HepG2 (cell line): Measurements from ENCODE around the gene HOXC9. TPM values are rescaled to one million over a fixed set of nuclear protein-coding genes. Genes with fewer than 3 reads are reported as not detected.

ENCODE experiments used
- ATAC-seq: fragments of 200-7000 bp; cut with Tn5 transposase; 3 replicates; pipeline ENCODE4 v1.9.1; 2020; ENCODE audit warnings: mild to moderate bottlenecking, moderate library complexity
- BruUV-seq: library from RNA; stranded (reverse); fragments of 400-500 nt; replicated peaks from 2 replicates; lab custom pipeline; 2021; lab: Mats Ljungman, UMichigan
- CTCF ChIA-PET: fragments of 300-600 bp; formaldehyde crosslinking; extraction: SDS; loops from one replicate; lab custom pipeline; 2021; ENCODE audit warnings: low total read pairs, inconsistent platforms, low intra/inter-chr PET ratio; lab: Yijun Ruan, JAX
- POLR2A ChIA-PET: fragments of 350-600 bp; sonication (Branson Sonifier 250); formaldehyde crosslinking; loops from one replicate; lab custom pipeline; 2020; ENCODE audit warnings: antibody characterized with exemption, inconsistent platforms; lab: Yijun Ruan, JAX
- DNase-seq: peaks from one replicate; pipeline ENCODE4 v3.0.0-alpha.2; 2015; ENCODE audit warnings: low spot score
- FAIRE-seq: peaks from 3 replicates; lab custom pipeline; 2011; peaks lifted over from hg19 to GRCh38; lab: Jason Lieb, UNC
- H2AFZ ChIP-seq: one replicate; pipeline ENCODE4 v1.6.1; 2011; ENCODE audit warnings: low read length, inconsistent platforms
- H3K27ac ChIP-seq: fragments of 300-600 bp; 3 replicates; pipeline ENCODE4 v1.8.0; 2011; ENCODE audit warnings: mixed run types, mild to moderate bottlenecking, mixed read lengths, low read length, inconsistent platforms; ENCODE audit not compliant: insufficient read depth; ENCODE audit errors: extremely low read length
- H3K27me3 ChIP-seq, 2 experiments: fragments of 200-600 bp in 1 of 2; 2 replicates in 1 of 2; 3 replicates in 1 of 2; pipeline versions ENCODE4 v1.6.0 to v1.8.0; 2011; ENCODE audit warnings: low read length in 2 of 2, mild to moderate bottlenecking in 2 of 2, moderate library complexity in 2 of 2, inconsistent platforms in 1 of 2; ENCODE audit not compliant: insufficient read depth in 2 of 2, control insufficient read depth in 1 of 2
- H3K36me3 ChIP-seq, 2 experiments: fragments of 200-600 bp in 1 of 2; replicated peaks in 1 of 2; 2 replicates in 1 of 2; 3 replicates in 1 of 2; pipeline versions ENCODE4 v1.5.1 to v1.8.0; 2011; ENCODE audit warnings: low read length in 2 of 2, inconsistent platforms in 1 of 2; ENCODE audit not compliant: insufficient read depth in 2 of 2, control insufficient read depth in 1 of 2
- H3K4me1 ChIP-seq: 2 replicates; pipeline ENCODE4 v1.5.1; 2012; ENCODE audit warnings: low read length, inconsistent platforms; ENCODE audit not compliant: insufficient read depth
- H3K4me2 ChIP-seq: 2 replicates; pipeline ENCODE4 v1.6.0; 2011; ENCODE audit warnings: low read depth, low read length, inconsistent platforms
- H3K4me3 ChIP-seq, 3 experiments: fragments of 200-600 bp in 1 of 3; sonication (generic), shearing (Covaris generic) in 1 of 3; replicated peaks in 1 of 3; 2 replicates each; pipeline ENCODE4 v1.5.1; 2011 to 2016; ENCODE audit warnings: low read length in 3 of 3, inconsistent platforms in 2 of 3, low read depth in 2 of 3, mild to moderate bottlenecking in 2 of 3, control low read depth in 1 of 3, mixed read lengths in 1 of 3; ENCODE audit not compliant: insufficient read depth in 1 of 3
- H3K79me2 ChIP-seq: one replicate; pipeline ENCODE4 v1.6.1; 2011; ENCODE audit warnings: low read length, inconsistent platforms; ENCODE audit not compliant: insufficient read depth
- H3K9ac ChIP-seq: 2 replicates; pipeline ENCODE4 v1.6.0; 2011; ENCODE audit warnings: mild to moderate bottlenecking, low read depth, low read length, inconsistent platforms; ENCODE audit not compliant: insufficient read depth
- H3K9me3 ChIP-seq: 2 replicates; pipeline ENCODE4 v1.5.1; 2012; ENCODE audit warnings: mild to moderate bottlenecking, low read length
- H4K20me1 ChIP-seq: 2 replicates; pipeline ENCODE4 v1.6.0; 2011; ENCODE audit warnings: inconsistent platforms, mild to moderate bottlenecking, low read length, moderate library complexity; ENCODE audit not compliant: insufficient read depth
- ATAD3A ChIP-seq: sonication (generic); formaldehyde crosslinking; IDR thresholded peaks from 2 replicates; pipeline ENCODE4 v1.4.0; 2020; ENCODE audit warnings: missing genetic modification reagents
- EP300 ChIP-seq, 3 experiments: sonication (generic) in 1 of 3; formaldehyde crosslinking in 1 of 3; IDR thresholded peaks; 2 replicates each; pipeline versions ENCODE4 v1.5.1 to v1.6.1; 2011 to 2020; ENCODE audit warnings: low read depth in 2 of 3, low read length in 2 of 3, borderline replicate concordance in 1 of 3, improper control_type of control experiment in 1 of 3, mild to moderate bottlenecking in 1 of 3, missing genetic modification reagents in 1 of 3, moderate library complexity in 1 of 3
- KLF16 ChIP-seq, 2 experiments: sonication (generic) in 1 of 2; formaldehyde crosslinking in 1 of 2; IDR thresholded peaks; 2 replicates each; pipeline versions ENCODE4 v1.6.1 to v1.8.0; 2016 to 2023; ENCODE audit warnings: missing genetic modification reagents in 2 of 2, missing compliant biosample characterization in 1 of 2
- MTA1 ChIP-seq: sonication (generic); formaldehyde crosslinking; IDR thresholded peaks from 2 replicates; pipeline ENCODE4 v1.4.0; 2020; ENCODE audit warnings: missing genetic modification reagents, mild to moderate bottlenecking, borderline replicate concordance
- NFE2L2 ChIP-seq: fragments of 150-350 bp; IDR thresholded peaks from 2 replicates; pipeline ENCODE4 v1.6.1; 2014; ENCODE audit warnings: low read length
- ZBTB20 ChIP-seq: sonication (generic); formaldehyde crosslinking; IDR thresholded peaks from 2 replicates; pipeline ENCODE4 v1.8.1; 2023; ENCODE audit warnings: missing genetic modification reagents, low read depth, mild to moderate bottlenecking, borderline replicate concordance
- ZNF451 ChIP-seq: sonication (generic); formaldehyde crosslinking; IDR thresholded peaks from 2 replicates; pipeline ENCODE4 v1.5.0; 2020; ENCODE audit warnings: mild to moderate bottlenecking, missing genetic modification reagents
- ZNF629 ChIP-seq: sonication (generic); formaldehyde crosslinking; conservative IDR thresholded peaks from 2 replicates; pipeline ENCODE4 v1.5.0; 2020; ENCODE audit warnings: missing genetic modification reagents
- ZNF784 ChIP-seq: sonication (generic); formaldehyde crosslinking; IDR thresholded peaks from 2 replicates; pipeline ENCODE4 v1.5.1; 2020; ENCODE audit warnings: missing genetic modification reagents, mild to moderate bottlenecking, borderline replicate concordance
- WGBS: methylation state at CpG from one replicate; pipeline ENCODE4 v1.1.6; 2017; ENCODE audit warnings: low lambda C conversion rate; 5-methylcytosine and 5-hydroxymethylcytosine counted together
- in situ Hi-C: cut with HindIII; loops from 2 replicates; pipeline ENCODE4 v1.10.0; 2017; ENCODE audit warnings: low pct_unique_long_range_greater_than_20kb; ENCODE audit not compliant: extremely low pct_ligation_motif_present
- intact Hi-C: fragments of 100-400 bp; cut with micrococcal nuclease; formaldehyde crosslinking; loops from one replicate; pipeline ENCODE4 v1.10.0; 2022; ENCODE audit not compliant: unreplicated experiment
- polyA plus RNA-seq, 8 experiments: library from polyadenylated mRNA; depleted of rRNA in 3 of 8; stranded (reverse) in 7 of 8; unstranded in 1 of 8; fragments of >200 nt; fragmentation: Illumina TruSeq in 4 of 8; extraction: Trizol in 4 of 8; gene quantifications; 2 replicates each; pipeline versions ENCODE4 v1.2.1 to v1.2.3, GENCODE V29; 2011 to 2016; ENCODE audit warnings: low read depth in 4 of 8, missing spikeins in 1 of 8, mixed read lengths in 1 of 8; ENCODE audit not compliant: insufficient read depth in 1 of 8
- total RNA-seq, 5 experiments: library from RNA; depleted of rRNA; stranded (reverse); fragments of >200 nt; fragmentation: Illumina TruSeq; extraction: Trizol; gene quantifications; 2 replicates each; pipeline ENCODE4 v1.2.3, GENCODE V29; 2016; ENCODE audit warnings: low read depth in 1 of 5
- TF ChIP-seq, protein P1 (sequence below): sonication (generic); formaldehyde crosslinking; IDR thresholded peaks from 2 replicates; pipeline ENCODE4 v1.9.0; 2021; ENCODE audit warnings: missing genetic modification reagents, borderline replicate concordance

The HOXC9 gene
- total and polyA plus RNA-seq, 2 of the 13 experiments (the other 11 are each of a cell fraction or from before 2014, with no cell fraction given), result 0.11 to 1.1 TPM

DNA sequence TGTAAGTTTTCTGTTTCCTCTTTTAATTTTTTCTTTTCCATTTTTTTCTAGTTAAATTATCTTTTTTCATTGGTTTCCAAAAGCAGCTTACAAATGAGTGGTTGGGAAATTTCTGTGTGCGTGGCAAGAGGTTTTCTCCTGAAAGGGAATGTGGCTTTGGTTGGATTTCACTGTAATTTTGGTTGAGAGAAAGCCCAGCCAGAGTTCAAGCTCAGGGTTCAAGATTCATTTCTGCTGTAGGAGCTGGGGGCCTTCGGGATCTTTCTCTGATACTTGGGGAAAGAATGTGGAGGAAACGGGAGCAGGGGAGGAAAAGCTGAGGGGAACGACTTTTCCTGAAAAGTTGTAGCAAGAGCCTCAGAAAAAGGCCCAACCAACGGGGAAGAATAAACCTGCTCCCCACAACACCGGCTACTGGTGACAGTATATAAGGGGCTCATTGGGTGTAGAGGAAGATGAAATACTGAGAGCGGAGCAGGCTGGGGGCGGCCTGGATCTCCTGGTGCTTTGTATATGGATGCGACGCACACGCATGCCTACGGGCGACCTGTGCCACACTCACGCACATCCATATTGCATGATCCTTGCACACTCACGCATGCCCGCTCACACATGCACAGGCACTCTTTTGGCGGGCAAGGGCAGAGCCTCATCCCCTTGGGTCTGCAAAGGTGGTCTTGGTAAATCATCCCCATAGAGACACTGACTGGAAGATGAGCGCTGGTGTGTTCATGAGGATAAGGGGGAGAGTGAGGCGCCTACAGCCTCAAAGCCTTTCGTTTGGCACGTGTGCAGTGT is 13.1 kb upstream of the HOXC9 start:
- BruUV-seq, result no TSS peak
- H3K4me2 ChIP-seq, result no peak overlapping the region
- no peak for TF ChIP-seq ATAD3A (CRISPR knock-in tag)
- TF ChIP-seq MTA1 (CRISPR knock-in tag), result no peak
- no peak for TF ChIP-seq EP300 (IDR thresholded peaks at IDR 0.05; ENCODE audit: low read depth in 2 of 2, low read length in 2 of 2)
- no peak for TF ChIP-seq EP300 (CRISPR knock-in tag; IDR thresholded peaks at IDR 0.05; ENCODE audit: borderline replicate concordance)
- TF ChIP-seq ZNF629 (CRISPR knock-in tag), result no peak
- TF ChIP-seq, protein P1, sequence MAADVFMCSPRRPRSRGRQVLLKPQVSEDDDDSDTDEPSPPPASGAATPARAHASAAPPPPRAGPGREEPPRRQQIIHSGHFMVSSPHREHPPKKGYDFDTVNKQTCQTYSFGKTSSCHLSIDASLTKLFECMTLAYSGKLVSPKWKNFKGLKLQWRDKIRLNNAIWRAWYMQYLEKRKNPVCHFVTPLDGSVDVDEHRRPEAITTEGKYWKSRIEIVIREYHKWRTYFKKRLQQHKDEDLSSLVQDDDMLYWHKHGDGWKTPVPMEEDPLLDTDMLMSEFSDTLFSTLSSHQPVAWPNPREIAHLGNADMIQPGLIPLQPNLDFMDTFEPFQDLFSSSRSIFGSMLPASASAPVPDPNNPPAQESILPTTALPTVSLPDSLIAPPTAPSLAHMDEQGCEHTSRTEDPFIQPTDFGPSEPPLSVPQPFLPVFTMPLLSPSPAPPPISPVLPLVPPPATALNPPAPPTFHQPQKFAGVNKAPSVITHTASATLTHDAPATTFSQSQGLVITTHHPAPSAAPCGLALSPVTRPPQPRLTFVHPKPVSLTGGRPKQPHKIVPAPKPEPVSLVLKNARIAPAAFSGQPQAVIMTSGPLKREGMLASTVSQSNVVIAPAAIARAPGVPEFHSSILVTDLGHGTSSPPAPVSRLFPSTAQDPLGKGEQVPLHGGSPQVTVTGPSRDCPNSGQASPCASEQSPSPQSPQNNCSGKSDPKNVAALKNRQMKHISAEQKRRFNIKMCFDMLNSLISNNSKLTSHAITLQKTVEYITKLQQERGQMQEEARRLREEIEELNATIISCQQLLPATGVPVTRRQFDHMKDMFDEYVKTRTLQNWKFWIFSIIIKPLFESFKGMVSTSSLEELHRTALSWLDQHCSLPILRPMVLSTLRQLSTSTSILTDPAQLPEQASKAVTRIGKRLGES, result no peak
- no peak for TF ChIP-seq KLF16 (CRISPR knock-in tag; IDR thresholded peaks at IDR 0.05)
- TF ChIP-seq ZNF784 (CRISPR knock-in tag), result no peak
- TF ChIP-seq NFE2L2, result no peak
- TF ChIP-seq ZBTB20 (CRISPR knock-in tag), result no peak
- no peak for TF ChIP-seq ZNF451
- 77% methylated on average over 19 of the region's 21 CpGs for WGBS
- H3K4me1 ChIP-seq, result peaks cover 34% of the 10 kb centered on the region
- ChIA-PET POLR2A (no interaction called here), CTCF (interaction anchor here (1.2 kb wide), 1 partner anchor 219 kb away, joined by 3 read pairs; no protein-coding TSS in a partner anchor)
- ATAC-seq, result no peak
- H3K9ac ChIP-seq, result no peak overlapping the region
- H2AFZ ChIP-seq, result no peak overlapping the region
- H3K27me3 ChIP-seq, result peaks cover 8 to 42% of the 10 kb centered on the region in 2 experiments
- FAIRE-seq, result no peak
- no peaks in the 10 kb centered on the region for H4K20me1 ChIP-seq
- no peak overlapping the region for H3K27ac ChIP-seq
- DNase-seq, result no peak
- H3K9me3 ChIP-seq, result no peaks in the 10 kb centered on the region
- H3K79me2 ChIP-seq, result no peaks in the 10 kb centered on the region
- intact Hi-C loops (no loop called here), in situ Hi-C loops (no loop called here)
- no peaks in the 10 kb centered on the region for H3K36me3 ChIP-seq
- H3K4me3 ChIP-seq, result no peak overlapping the region
